Body of pancreas (tissue), 4 donors: ENCODE data around the gene SLC2A5.

Experiments
- POLR2A ChIP-seq, 3 donors: fragments of 450-650 bp; IDR thresholded peaks; one replicate each; pipeline ENCODE4 v1.6.1; 2016; ENCODE audit warnings: antibody characterized with exemption in 3 of 3, mild to moderate bottlenecking in 2 of 3
- TF ChIP-seq, protein P1 (sequence below), 7 experiments: fragments of 450-650 bp in 4 of 7; fragments of 200-600 bp in 3 of 7; sonication (generic) in 3 of 7; IDR thresholded peaks; one replicate each; pipeline ENCODE4 v1.5.1; 2016 to 2019; ENCODE audit warnings: antibody characterized with exemption in 7 of 7

DNA sequence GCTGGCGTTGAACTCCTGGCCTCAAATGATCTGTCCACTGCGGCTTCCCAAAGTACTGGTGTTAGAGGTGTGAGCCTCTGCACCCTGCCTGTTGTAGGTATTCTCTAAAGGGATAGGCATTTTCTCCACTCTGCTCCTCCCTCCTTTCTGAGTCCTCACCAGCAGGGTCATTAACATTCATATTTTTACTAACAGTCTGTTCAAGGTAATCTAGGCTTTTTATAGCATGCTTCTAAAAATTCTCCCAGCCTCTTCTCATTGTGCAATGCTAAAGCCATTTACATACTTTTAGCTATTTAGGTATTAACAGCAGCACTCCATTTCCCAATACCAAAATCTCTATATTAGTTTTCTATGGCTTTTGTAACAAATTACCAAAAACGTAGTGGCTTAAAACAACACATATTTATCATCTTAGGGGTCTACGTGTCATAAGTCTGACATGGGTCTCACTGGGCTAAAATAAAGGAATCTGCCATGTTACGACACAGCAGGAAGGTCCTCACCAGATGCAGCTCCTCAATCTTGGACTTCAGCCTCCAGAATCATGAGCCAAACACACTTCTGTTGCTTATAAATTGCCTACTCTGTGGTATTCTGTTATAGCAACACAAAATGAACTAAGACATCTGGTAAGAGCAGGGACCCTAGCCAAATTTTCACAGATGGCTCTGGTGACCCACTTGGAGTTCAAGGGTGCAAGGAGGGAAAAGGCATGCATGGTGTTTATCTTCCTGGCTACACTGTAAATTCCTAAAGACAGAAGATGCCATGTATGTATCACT, 40.3 kb downstream of the SLC2A5 start:
- TF ChIP-seq, protein P1, sequence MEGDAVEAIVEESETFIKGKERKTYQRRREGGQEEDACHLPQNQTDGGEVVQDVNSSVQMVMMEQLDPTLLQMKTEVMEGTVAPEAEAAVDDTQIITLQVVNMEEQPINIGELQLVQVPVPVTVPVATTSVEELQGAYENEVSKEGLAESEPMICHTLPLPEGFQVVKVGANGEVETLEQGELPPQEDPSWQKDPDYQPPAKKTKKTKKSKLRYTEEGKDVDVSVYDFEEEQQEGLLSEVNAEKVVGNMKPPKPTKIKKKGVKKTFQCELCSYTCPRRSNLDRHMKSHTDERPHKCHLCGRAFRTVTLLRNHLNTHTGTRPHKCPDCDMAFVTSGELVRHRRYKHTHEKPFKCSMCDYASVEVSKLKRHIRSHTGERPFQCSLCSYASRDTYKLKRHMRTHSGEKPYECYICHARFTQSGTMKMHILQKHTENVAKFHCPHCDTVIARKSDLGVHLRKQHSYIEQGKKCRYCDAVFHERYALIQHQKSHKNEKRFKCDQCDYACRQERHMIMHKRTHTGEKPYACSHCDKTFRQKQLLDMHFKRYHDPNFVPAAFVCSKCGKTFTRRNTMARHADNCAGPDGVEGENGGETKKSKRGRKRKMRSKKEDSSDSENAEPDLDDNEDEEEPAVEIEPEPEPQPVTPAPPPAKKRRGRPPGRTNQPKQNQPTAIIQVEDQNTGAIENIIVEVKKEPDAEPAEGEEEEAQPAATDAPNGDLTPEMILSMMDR (IDR thresholded peaks at IDR 0.05): no peak
- TF ChIP-seq POLR2A (IDR thresholded peaks at IDR 0.05): no peak
